GM21723 (cell line): ENCODE measurements around the gene ZBTB7C.

Experiments
- ATAC-seq: cut with Tn5 transposase; IDR thresholded peaks from one replicate; pipeline ENCODE4 v1.9.1; 2021; ENCODE audit warnings: mild to moderate bottlenecking, moderate library complexity; ENCODE audit not compliant: unreplicated experiment

Gene ZBTB7C

DNA sequence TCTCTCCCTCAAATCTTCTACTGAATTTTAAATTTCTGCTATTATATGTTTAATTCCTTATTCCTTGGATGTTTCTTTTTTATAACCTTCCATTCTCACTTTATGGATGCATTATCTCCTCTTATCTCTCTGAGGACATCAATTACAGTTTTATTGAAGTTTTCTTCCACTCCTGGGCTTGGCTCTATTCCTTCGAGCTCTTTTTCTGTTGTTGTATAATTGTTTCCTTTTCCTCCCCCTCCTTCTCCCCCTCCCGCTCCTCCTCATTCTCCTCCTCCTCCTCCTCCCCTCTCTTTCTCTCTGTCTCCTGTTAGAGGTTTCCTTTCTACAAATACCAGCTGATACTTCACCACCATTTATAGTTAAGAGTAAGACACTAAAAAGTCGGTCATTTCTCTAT lies 209.8 kb downstream of the ZBTB7C start:
- no peak for ATAC-seq

GRCh38 chr18:48197819-48198218 lies 211.4 kb downstream of the ZBTB7C start:
- ATAC-seq = no peak

DNA sequence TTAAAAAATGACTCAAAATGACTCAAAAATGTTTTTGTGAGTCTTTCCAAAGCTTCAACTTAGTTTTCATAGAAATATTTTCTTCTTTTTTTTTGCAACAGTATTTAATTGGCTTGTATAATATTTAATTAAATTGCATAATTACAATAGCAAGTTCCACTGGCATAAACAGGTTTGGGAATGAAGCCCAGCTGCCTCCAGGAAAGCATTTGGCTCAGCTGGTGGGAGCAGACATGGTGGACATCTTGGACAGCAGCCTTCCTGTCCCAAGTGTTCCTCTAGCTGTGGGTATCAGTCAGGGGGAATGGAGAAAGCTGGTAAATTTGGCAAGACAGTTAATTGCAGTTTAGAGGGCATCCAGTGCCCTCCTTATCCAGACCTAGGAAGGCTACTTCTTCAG lies 213.4 kb downstream of the ZBTB7C start:
- ATAC-seq = no peak

DNA sequence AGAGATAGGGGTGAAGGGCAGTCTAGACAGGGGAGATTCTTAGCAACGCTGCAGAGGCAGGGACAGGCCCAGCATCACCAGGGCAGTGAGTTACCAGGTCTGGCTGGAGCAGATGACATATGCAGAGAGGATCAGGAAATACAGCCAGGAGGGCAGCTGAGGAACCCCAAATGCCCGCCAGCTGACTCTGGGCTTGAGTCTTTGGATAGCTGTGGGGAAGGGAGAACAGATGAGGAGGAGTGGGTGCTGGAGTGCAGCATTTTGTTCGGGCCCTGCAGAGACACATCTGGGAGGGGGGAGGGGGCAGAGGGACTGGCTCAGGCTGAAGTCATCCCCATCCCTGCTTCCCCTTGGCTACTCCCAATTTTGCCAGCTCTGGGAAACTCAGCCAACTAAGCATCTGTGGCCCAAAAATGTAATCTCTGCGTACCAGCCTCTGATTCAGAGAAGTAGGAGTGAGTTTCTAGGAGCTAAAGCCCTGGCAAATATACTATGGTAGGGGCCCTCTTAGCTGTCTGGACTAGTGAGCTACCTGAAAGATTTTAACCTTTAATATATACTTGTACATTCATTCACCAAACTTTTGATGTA lies 214.5 kb downstream of the ZBTB7C start:
- no peak for ATAC-seq

- no peak for ATAC-seq
Observed at GRCh38 chr18:48193521-48194492, 215.4 kb downstream of the ZBTB7C start.

- ATAC-seq = no peak
Observed at GRCh38 chr18:48192542-48192941, 216.6 kb downstream of the ZBTB7C start.

- no peak for ATAC-seq
Observed at GRCh38 chr18:48191494-48191893, 217.7 kb downstream of the ZBTB7C start.

DNA sequence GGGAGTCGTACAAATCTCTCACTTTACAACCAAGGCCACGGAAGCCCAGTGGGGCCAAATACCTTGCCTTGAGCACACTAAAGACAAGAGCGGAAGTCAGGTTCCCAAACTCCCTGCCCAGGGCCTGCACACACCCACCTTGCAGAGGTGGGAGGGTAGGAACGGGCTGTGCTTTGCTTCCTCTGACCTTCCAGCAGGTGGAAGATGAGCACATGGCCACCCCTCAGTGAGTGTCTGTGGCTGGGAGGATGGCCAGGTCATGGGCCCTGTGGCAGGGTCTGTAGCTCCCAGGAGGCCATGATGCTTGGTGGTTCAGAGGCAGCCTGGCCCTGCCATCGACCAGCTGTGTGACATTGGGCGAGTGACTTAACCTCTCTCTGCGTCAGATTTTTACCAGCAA lies 218.2 kb downstream of the ZBTB7C start:
- ATAC-seq = no peak

DNA sequence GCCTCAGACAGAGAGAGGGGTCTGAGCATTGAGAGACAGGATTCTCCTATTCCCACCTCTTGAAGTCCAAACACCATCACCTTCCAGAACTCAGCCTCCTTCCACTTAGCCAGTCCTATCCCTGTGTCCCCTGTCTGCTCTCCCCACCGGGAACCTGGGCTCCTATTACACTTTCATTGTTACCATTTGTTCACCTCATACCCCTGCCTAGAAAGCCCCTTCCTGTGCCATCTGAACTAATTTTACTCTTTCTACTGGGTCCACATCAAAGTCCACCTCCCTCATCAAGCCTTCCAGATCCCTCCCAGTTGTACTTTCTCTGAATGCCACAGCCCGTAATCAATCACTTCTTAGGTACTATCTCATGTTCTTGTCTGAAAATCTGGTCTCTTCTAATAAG lies 220.6 kb downstream of the ZBTB7C start:
- no peak for ATAC-seq

GRCh38 chr18:48186861-48187260 lies 222.3 kb downstream of the ZBTB7C start:
- ATAC-seq = no peak

DNA sequence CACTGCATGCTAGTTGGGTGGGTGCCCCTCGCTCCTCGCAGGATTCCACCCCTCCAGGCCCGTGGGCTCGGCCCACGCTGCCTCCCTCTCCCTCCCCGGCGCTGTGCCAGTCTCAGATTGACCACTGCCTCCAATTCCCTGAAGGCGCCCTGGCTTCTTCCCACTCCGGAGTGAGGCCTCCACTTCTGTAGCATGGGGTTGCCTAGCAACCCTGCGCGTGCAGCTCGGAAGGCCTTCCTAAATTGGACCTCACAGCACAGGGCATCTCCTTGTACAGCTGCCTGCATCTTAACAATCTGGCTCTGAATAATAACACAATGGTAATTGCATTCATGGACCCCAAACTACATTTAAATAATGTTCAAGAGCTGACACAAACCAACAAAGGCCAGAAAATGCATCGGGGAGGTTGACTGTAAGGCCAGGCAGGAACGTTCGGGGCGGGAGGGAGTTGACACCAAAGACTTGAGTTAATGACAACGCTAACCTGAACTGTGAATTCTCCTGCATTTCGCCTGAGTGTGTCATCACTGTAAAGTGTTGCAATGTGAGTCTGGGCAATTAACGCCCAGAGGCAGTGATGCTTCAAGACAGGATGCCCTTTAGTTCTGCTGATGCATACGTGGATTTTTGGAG lies 222.9 kb downstream of the ZBTB7C start:
- no peak for ATAC-seq

GRCh38 chr18:48184118-48184517 lies 225.1 kb downstream of the ZBTB7C start:
- ATAC-seq = no peak

GRCh38 chr18:48183613-48184012 lies 225.6 kb downstream of the ZBTB7C start:
- no peak for ATAC-seq

- ATAC-seq = no peak
Observed at GRCh38 chr18:48182779-48183178, 226.4 kb downstream of the ZBTB7C start.

DNA sequence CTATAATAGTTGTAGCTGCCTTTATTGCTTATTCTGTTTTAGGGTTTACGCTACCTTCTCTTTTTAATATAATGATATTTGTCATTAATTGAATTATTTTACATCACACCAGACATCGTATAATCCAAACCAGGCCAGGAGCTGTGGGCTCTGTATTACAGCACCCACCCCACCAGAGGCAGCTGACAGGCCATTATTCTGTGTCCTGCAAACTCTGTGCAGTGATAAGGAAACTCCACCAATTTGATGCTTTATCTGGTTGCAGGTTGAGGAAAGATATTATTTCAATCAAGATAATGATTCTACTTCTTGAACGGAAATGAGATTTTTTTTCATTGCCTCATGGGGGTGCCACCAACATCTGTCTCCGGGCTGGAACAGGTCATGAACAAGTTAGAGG lies 227.3 kb downstream of the ZBTB7C start:
- ATAC-seq = no peak

DNA sequence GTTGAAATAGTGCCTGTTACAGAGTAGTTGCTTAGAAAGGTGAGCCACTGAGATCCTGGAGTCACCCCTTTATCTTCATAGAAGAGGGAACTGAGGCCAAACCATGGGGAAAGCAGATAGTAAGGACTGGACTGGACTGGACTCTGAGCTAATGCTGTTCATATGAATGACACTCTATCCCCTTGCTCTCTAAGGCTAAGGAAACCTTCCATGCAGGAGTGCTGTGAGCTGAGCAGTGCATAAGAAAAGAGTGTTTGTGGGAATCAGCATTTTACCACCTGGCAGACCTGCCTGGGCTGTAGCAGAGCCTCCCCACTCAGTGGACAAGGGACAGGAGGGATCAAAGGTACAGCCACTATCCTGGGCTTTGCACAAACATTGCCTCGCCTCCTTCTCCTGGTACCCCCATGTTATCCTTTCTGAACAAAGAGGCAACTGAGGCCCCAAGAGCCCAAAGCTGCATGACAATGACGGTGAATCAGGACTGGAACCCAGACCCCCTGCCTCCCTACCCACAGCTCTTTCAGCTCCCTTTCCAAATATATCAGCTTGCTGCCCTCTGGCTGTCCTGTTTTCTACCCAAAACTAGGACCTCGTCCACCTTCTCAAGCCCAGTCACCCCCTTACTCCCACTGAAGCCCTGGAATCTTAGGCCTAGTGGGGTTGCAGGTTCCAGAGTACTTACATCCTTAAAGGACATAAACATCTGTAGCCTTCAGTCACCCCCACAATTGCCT lies 227.9 kb downstream of the ZBTB7C start:
- ATAC-seq = no peak

DNA sequence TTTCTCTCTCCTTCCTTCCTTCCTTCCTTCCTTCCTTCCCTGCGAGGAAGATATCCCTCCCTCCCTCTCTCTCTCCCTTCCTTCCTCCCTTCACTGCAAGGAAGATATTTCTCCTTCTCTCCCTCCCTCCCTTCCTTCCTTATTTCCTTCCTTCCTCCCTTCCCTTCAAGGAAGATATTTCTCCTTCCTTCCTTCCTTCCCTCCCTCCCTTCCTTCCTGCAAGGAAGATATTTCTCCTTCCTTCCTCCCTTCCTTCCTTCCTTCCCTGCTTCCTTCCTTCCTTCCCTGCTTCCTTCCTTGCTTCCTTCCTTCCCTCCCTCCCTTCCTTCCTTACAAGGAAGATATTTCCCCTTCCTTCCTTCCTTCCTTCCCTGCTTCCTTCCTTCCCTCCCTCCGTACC lies 229.5 kb downstream of the ZBTB7C start:
- ATAC-seq = no peak

GRCh38 chr18:48179001-48179400 lies 230.2 kb downstream of the ZBTB7C start:
- ATAC-seq = no peak

- no peak for ATAC-seq
Observed at GRCh38 chr18:48176909-48177308, 232.3 kb downstream of the ZBTB7C start.

DNA sequence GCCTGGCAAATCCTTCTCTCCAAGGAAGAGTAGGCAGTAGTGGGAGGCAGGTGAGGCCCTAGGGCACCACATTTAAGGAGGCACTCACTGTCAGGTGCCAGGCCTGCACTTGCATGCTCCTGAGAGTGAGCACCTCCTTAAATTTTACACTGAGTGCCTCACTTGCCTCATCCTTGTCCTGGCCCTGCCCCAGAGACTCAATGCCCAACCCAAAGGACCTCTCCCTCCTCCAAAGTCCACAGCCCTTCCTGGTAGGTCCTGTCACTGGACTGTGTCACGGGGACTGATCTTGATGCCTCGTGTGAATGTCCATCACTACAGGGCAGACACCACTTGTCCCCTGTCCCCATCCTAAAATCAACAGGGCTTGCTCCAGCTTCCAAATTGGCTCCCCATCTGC lies 235.6 kb downstream of the ZBTB7C start:
- no peak for ATAC-seq
